ENCODE results near the gene CDKN2AIP. TPM values are rescaled to one million over a fixed set of nuclear protein-coding genes. Genes with fewer than 3 reads are reported as not detected.

CDKN2AIP gene
- total RNA-seq, 1 experiment from 2014 or later = 24.0 TPM

GRCh38 chr4:183447646-183448045, 3.2 kb downstream of the CDKN2AIP start:
- H3K79me2 ChIP-seq (ENCODE audit: insufficient read depth, low read length) = peaks cover 3% of the 10 kb centered on the region; the same call in 1 of the 2 replicates

More at GRCh38 chr4:183447646-183448045, 3.2 kb downstream of the CDKN2AIP start:
- Mint-ChIP-seq H3K4me3 (no peak overlapping the region), H3K4me1 (peaks cover 17 to 18% of the 10 kb centered on the region in 2 experiments), H3K9me3 (peaks cover 0 to 2% of the 10 kb centered on the region in 2 experiments; a peak in 2 of 5 replicates), H3K27me3 (ENCODE audit: low read depth) (no peaks in the 10 kb centered on the region), H3K36me3 (ENCODE audit: insufficient read depth in 1 of 3, low read depth in 3 of 3) (peaks cover 24 to 54% (median 45%) of the 10 kb centered on the region in 3 experiments), H3K27ac (no peak overlapping the region)
- H3K23me2 ChIP-seq (ENCODE audit: insufficient read length, low read depth, low read length, poor library complexity, severe bottlenecking) = peaks cover 14% of the 10 kb centered on the region
- H3K56ac ChIP-seq (ENCODE audit: insufficient read length, low read depth, low read length) = no peak overlapping the region
- DNase-seq = no peak
- no peak overlapping the region for H3K9ac ChIP-seq (ENCODE audit: extremely low read depth, insufficient read length, low read length)
- no peaks in the 10 kb centered on the region for H3K4me1 ChIP-seq (ENCODE audit: insufficient read depth, low read length)
- H3K27ac ChIP-seq (ENCODE audit: insufficient read length, low read depth, low read length) = no peak overlapping the region
- H3K18ac ChIP-seq (ENCODE audit: insufficient read length, low read depth, low read length) = no peak overlapping the region
- no peak overlapping the region for H2BK15ac ChIP-seq (ENCODE audit: low read depth, low read length)
- no peak overlapping the region for H2BK12ac ChIP-seq (ENCODE audit: insufficient read length, low read depth, low read length)
- no peaks in the 10 kb centered on the region for H3K79me1 ChIP-seq (ENCODE audit: insufficient read depth, low read depth, low read length, poor library complexity, severe bottlenecking)
- WGBS (ENCODE audit: extremely low coverage, insufficient read length, low lambda C conversion rate) = no CpG with 5 or more reads among the region's 5 CpGs
- H3K9me3 ChIP-seq (ENCODE audit: control insufficient read depth, low read depth, low read length) = no peaks in the 10 kb centered on the region
- no peak overlapping the region for H2AFZ ChIP-seq (ENCODE audit: low read length)
- H3K23ac ChIP-seq (ENCODE audit: insufficient read length, low read depth, low read length) = no peak overlapping the region
- H3T11ph ChIP-seq (ENCODE audit: low read length) = no peak overlapping the region
- H2BK120ac ChIP-seq (ENCODE audit: low read depth, low read length, poor library complexity, severe bottlenecking) = no peak overlapping the region
- H4K91ac ChIP-seq (ENCODE audit: insufficient read length, low read depth, low read length) = no peak overlapping the region
- H3K4me2 ChIP-seq (ENCODE audit: insufficient read depth, insufficient read length, low read length) = no peak overlapping the region
- TF ChIP-seq, protein P1, sequence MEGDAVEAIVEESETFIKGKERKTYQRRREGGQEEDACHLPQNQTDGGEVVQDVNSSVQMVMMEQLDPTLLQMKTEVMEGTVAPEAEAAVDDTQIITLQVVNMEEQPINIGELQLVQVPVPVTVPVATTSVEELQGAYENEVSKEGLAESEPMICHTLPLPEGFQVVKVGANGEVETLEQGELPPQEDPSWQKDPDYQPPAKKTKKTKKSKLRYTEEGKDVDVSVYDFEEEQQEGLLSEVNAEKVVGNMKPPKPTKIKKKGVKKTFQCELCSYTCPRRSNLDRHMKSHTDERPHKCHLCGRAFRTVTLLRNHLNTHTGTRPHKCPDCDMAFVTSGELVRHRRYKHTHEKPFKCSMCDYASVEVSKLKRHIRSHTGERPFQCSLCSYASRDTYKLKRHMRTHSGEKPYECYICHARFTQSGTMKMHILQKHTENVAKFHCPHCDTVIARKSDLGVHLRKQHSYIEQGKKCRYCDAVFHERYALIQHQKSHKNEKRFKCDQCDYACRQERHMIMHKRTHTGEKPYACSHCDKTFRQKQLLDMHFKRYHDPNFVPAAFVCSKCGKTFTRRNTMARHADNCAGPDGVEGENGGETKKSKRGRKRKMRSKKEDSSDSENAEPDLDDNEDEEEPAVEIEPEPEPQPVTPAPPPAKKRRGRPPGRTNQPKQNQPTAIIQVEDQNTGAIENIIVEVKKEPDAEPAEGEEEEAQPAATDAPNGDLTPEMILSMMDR (conservative IDR thresholded peaks at IDR 0.05) = no peak
- no peak overlapping the region for H2BK20ac ChIP-seq (ENCODE audit: low read depth, low read length, poor library complexity, severe bottlenecking)
- no peak overlapping the region for H3K14ac ChIP-seq (ENCODE audit: insufficient read depth, low read length)
- H2BK5ac ChIP-seq (ENCODE audit: insufficient read length, low read length) = no peak overlapping the region
- H4K8ac ChIP-seq (replicated peaks; ENCODE audit: insufficient read length, low read depth, low read length) = no peak overlapping the region
- H4K5ac ChIP-seq (ENCODE audit: insufficient read length, low read depth, low read length) = no peak overlapping the region
- no peaks in the 10 kb centered on the region for H3K27me3 ChIP-seq (ENCODE audit: insufficient read depth, low read length)
- H4K20me1 ChIP-seq (ENCODE audit: control insufficient read depth, insufficient read depth, insufficient read length) = no peaks in the 10 kb centered on the region
- H2AK5ac ChIP-seq (ENCODE audit: insufficient read length, low read length) = no peak overlapping the region
- no peak overlapping the region for H3K4ac ChIP-seq (ENCODE audit: low read depth, low read length)

Measured in H9 (cell line).